Measurements from ENCODE around the gene SLC38A5. TPM values are rescaled to one million over a fixed set of nuclear protein-coding genes. Genes with fewer than 3 reads are reported as not detected.

Gene SLC38A5
- total RNA-seq, 1 experiment from 2014 or later = 50.6 TPM

DNA sequence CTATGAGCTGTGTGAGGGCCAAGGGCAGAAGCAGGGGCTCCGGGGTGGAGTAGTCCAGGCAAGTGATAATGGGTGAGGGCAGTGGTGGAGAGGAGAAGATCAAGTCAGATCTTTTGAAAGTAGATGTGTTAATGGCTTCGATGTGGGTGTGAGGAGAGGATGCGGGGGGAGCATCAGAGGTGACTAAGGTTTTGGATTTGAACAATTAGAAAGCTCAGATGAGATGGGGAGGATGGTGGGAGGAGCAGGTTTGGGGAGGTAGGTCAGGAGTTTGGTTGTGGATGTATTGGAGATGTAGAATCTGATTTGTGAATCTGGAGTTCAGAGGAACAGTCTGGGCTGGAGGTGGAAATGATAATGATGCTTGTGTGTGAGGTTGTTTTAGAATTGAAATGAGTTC, 10.5 kb upstream of the SLC38A5 start:
- Mint-ChIP-seq H3K36me3 (peaks cover 23% of the 10 kb centered on the region), H3K27ac (no peak overlapping the region), H3K27me3 (ENCODE audit: low read depth) (no peaks in the 10 kb centered on the region), H3K4me3 (no peak overlapping the region), H3K9me3 (no peaks in the 10 kb centered on the region), H3K4me1 (peaks cover 12% of the 10 kb centered on the region)
- ChIA-PET CTCF (no interaction called here), POLR2A (no interaction called here)
- DNase-seq (ENCODE audit: low spot score) (no peak), ATAC-seq (no peak)
- TF ChIP-seq CBFB (CRISPR knock-in tag; IDR thresholded peaks at IDR 0.05; ENCODE audit: low read depth) (no peak), ATF1 (CRISPR knock-in tag; IDR thresholded peaks at IDR 0.05) (no peak), SP1 (CRISPR knock-in tag; conservative IDR thresholded peaks at IDR 0.05) (no peak)
- TF ChIP-seq, protein P1, sequence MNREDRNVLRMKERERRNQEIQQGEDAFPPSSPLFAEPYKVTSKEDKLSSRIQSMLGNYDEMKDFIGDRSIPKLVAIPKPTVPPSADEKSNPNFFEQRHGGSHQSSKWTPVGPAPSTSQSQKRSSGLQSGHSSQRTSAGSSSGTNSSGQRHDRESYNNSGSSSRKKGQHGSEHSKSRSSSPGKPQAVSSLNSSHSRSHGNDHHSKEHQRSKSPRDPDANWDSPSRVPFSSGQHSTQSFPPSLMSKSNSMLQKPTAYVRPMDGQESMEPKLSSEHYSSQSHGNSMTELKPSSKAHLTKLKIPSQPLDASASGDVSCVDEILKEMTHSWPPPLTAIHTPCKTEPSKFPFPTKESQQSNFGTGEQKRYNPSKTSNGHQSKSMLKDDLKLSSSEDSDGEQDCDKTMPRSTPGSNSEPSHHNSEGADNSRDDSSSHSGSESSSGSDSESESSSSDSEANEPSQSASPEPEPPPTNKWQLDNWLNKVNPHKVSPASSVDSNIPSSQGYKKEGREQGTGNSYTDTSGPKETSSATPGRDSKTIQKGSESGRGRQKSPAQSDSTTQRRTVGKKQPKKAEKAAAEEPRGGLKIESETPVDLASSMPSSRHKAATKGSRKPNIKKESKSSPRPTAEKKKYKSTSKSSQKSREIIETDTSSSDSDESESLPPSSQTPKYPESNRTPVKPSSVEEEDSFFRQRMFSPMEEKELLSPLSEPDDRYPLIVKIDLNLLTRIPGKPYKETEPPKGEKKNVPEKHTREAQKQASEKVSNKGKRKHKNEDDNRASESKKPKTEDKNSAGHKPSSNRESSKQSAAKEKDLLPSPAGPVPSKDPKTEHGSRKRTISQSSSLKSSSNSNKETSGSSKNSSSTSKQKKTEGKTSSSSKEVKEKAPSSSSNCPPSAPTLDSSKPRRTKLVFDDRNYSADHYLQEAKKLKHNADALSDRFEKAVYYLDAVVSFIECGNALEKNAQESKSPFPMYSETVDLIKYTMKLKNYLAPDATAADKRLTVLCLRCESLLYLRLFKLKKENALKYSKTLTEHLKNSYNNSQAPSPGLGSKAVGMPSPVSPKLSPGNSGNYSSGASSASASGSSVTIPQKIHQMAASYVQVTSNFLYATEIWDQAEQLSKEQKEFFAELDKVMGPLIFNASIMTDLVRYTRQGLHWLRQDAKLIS (CRISPR knock-in tag; IDR thresholded peaks at IDR 0.05; ENCODE audit: borderline replicate concordance) = no peak

DNA sequence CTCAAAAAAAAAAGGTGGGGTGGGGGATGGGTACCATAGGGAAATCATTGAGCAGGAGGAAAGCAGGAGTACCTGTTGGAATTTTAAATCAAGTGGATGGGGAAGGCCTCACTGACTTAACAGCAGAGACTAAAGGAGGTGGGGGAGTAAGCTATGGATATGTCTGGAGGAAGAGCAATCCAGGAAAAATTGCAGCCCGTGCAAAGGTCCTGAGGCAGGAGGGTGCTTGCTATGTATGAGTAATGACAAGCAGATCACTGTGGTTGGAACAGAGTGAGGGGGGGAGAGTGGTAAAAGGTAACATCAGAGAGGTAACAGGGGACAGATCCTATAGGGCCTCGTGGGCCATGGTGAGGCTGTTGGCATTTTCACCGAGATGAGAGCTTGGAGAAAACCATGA, 10.1 kb upstream of the SLC38A5 start:
- ChIA-PET POLR2A (no interaction called here), CTCF (no interaction called here)
- Mint-ChIP-seq H3K27me3 (ENCODE audit: low read depth) (no peaks in the 10 kb centered on the region), H3K36me3 (peaks cover 23% of the 10 kb centered on the region), H3K4me1 (peaks cover 12% of the 10 kb centered on the region), H3K9me3 (no peaks in the 10 kb centered on the region), H3K4me3 (no peak overlapping the region), H3K27ac (no peak overlapping the region)
- ATAC-seq (no peak), DNase-seq (ENCODE audit: low spot score) (no peak)
- TF ChIP-seq FOXK1 (CRISPR knock-in tag; IDR thresholded peaks at IDR 0.05) (no peak), NFATC4 (CRISPR knock-in tag; IDR thresholded peaks at IDR 0.05) (no peak), TEAD4 (CRISPR knock-in tag; IDR thresholded peaks at IDR 0.05) (no peak)
- TF ChIP-seq, protein P2, sequence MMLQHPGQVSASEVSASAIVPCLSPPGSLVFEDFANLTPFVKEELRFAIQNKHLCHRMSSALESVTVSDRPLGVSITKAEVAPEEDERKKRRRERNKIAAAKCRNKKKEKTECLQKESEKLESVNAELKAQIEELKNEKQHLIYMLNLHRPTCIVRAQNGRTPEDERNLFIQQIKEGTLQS (CRISPR knock-in tag; conservative IDR thresholded peaks at IDR 0.05) = no peak
- TF ChIP-seq, protein P3, sequence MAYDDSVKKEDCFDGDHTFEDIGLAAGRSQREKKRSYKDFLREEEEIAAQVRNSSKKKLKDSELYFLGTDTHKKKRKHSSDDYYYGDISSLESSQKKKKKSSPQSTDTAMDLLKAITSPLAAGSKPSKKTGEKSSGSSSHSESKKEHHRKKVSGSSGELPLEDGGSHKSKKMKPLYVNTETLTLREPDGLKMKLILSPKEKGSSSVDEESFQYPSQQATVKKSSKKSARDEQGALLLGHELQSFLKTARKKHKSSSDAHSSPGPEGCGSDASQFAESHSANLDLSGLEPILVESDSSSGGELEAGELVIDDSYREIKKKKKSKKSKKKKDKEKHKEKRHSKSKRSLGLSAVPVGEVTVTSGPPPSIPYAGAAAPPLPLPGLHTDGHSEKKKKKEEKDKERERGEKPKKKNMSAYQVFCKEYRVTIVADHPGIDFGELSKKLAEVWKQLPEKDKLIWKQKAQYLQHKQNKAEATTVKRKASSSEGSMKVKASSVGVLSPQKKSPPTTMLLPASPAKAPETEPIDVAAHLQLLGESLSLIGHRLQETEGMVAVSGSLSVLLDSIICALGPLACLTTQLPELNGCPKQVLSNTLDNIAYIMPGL (CRISPR knock-in tag; IDR thresholded peaks at IDR 0.05) = no peak

DNA sequence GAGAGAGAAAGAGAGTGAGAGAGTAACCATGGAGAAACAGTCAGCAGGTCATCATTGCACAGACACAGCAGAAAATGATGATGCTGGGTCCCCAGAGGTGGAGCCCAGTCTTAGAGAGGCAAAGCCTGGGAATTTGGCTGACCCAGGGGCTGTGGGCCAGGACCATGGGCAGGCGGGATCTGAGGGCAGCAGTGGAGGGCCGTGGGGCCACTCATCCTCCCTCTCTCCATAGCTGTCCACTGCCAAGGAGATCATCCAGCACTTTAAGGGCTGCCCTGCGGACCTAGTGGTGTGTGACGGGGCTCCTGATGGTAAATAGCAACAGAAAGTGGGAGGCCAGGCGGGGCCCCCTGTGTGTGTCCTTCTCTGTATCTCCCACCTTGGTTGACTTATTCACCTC, 8.7 kb upstream of the SLC38A5 start:
- ATAC-seq = no peak
- Mint-ChIP-seq H3K9me3 (no peaks in the 10 kb centered on the region), H3K36me3 (peaks cover 23% of the 10 kb centered on the region), H3K27ac (no peak overlapping the region), H3K4me1 (peaks cover 15% of the 10 kb centered on the region), H3K4me3 (no peak overlapping the region), H3K27me3 (ENCODE audit: low read depth) (no peaks in the 10 kb centered on the region)
- POLR2A ChIA-PET = no interaction called here
- DNase-seq (ENCODE audit: low spot score) = no peak
- CTCF ChIA-PET = no interaction called here
- TF ChIP-seq, protein P4, sequence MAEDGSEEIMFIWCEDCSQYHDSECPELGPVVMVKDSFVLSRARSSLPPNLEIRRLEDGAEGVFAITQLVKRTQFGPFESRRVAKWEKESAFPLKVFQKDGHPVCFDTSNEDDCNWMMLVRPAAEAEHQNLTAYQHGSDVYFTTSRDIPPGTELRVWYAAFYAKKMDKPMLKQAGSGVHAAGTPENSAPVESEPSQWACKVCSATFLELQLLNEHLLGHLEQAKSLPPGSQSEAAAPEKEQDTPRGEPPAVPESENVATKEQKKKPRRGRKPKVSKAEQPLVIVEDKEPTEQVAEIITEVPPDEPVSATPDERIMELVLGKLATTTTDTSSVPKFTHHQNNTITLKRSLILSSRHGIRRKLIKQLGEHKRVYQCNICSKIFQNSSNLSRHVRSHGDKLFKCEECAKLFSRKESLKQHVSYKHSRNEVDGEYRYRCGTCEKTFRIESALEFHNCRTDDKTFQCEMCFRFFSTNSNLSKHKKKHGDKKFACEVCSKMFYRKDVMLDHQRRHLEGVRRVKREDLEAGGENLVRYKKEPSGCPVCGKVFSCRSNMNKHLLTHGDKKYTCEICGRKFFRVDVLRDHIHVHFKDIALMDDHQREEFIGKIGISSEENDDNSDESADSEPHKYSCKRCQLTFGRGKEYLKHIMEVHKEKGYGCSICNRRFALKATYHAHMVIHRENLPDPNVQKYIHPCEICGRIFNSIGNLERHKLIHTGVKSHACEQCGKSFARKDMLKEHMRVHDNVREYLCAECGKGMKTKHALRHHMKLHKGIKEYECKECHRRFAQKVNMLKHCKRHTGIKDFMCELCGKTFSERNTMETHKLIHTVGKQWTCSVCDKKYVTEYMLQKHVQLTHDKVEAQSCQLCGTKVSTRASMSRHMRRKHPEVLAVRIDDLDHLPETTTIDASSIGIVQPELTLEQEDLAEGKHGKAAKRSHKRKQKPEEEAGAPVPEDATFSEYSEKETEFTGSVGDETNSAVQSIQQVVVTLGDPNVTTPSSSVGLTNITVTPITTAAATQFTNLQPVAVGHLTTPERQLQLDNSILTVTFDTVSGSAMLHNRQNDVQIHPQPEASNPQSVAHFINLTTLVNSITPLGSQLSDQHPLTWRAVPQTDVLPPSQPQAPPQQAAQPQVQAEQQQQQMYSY (CRISPR knock-in tag; IDR thresholded peaks at IDR 0.05) = no peak
- TF ChIP-seq, protein P5, sequence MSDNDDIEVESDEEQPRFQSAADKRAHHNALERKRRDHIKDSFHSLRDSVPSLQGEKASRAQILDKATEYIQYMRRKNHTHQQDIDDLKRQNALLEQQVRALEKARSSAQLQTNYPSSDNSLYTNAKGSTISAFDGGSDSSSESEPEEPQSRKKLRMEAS (CRISPR knock-in tag; IDR thresholded peaks at IDR 0.05) = no peak
- TF ChIP-seq EMX1 (CRISPR knock-in tag; IDR thresholded peaks at IDR 0.05) = no peak
- TF ChIP-seq, protein P6, sequence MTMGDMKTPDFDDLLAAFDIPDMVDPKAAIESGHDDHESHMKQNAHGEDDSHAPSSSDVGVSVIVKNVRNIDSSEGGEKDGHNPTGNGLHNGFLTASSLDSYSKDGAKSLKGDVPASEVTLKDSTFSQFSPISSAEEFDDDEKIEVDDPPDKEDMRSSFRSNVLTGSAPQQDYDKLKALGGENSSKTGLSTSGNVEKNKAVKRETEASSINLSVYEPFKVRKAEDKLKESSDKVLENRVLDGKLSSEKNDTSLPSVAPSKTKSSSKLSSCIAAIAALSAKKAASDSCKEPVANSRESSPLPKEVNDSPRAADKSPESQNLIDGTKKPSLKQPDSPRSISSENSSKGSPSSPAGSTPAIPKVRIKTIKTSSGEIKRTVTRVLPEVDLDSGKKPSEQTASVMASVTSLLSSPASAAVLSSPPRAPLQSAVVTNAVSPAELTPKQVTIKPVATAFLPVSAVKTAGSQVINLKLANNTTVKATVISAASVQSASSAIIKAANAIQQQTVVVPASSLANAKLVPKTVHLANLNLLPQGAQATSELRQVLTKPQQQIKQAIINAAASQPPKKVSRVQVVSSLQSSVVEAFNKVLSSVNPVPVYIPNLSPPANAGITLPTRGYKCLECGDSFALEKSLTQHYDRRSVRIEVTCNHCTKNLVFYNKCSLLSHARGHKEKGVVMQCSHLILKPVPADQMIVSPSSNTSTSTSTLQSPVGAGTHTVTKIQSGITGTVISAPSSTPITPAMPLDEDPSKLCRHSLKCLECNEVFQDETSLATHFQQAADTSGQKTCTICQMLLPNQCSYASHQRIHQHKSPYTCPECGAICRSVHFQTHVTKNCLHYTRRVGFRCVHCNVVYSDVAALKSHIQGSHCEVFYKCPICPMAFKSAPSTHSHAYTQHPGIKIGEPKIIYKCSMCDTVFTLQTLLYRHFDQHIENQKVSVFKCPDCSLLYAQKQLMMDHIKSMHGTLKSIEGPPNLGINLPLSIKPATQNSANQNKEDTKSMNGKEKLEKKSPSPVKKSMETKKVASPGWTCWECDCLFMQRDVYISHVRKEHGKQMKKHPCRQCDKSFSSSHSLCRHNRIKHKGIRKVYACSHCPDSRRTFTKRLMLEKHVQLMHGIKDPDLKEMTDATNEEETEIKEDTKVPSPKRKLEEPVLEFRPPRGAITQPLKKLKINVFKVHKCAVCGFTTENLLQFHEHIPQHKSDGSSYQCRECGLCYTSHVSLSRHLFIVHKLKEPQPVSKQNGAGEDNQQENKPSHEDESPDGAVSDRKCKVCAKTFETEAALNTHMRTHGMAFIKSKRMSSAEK (CRISPR knock-in tag; IDR thresholded peaks at IDR 0.05; ENCODE audit: borderline replicate concordance) = no peak
- TF ChIP-seq FOXK1 (CRISPR knock-in tag; IDR thresholded peaks at IDR 0.05) = no peak
- TF ChIP-seq, protein P7, sequence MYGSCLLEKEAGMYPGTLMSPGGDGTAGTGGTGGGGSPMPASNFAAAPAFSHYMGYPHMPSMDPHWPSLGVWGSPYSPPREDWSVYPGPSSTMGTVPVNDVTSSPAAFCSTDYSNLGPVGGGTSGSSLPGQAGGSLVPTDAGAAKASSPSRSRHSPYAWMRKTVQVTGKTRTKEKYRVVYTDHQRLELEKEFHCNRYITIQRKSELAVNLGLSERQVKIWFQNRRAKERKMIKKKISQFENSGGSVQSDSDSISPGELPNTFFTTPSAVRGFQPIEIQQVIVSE (CRISPR knock-in tag; IDR thresholded peaks at IDR 0.05; ENCODE audit: borderline replicate concordance) = no peak
- TF ChIP-seq ZNF219 (CRISPR knock-in tag; IDR thresholded peaks at IDR 0.05; ENCODE audit: borderline replicate concordance) = no peak
- no peak for TF ChIP-seq JUN (CRISPR knock-in tag; IDR thresholded peaks at IDR 0.05)
- TF ChIP-seq NR3C1 (CRISPR knock-in tag; conservative IDR thresholded peaks at IDR 0.05; ENCODE audit: low read depth) = no peak
